A549 (cell line): Measurements from ENCODE around the gene SSNA1. TPM values are rescaled to one million over a fixed set of nuclear protein-coding genes. Genes with fewer than 3 reads are reported as not detected.

Source experiments
- ATAC-seq, 2 experiments: fragments of 200-7000 bp in 1 of 2; fragments of >200 bp in 1 of 2; cut with Nextera tagmentation in 1 of 2; cut with Tn5 transposase in 1 of 2; 3 replicates each; pipeline versions ENCODE4 v1.8.0 to v1.9.1; 2018 to 2020; ENCODE audit warnings: mild to moderate bottlenecking in 1 of 2, moderate library complexity in 1 of 2
- CTCF ChIA-PET: fragments of 300-600 bp; sonication (Branson Sonifier 250); formaldehyde crosslinking; extraction: SDS; loops from one replicate; lab custom pipeline; 2021; ENCODE audit warnings: antibody characterized with exemption, inconsistent platforms; lab: Yijun Ruan, JAX
- POLR2A ChIA-PET: fragments of 350-600 bp; formaldehyde crosslinking; extraction: SDS; loops from one replicate; lab custom pipeline; 2021; ENCODE audit warnings: antibody characterized with exemption, inconsistent platforms; lab: Yijun Ruan, JAX
- DNase-seq, 2 experiments: peaks; one replicate each; pipeline versions ENCODE4 v3.0.0 to v3.0.0-alpha.2; 2011 to 2016; ENCODE audit warnings: low read depth in 1 of 2, low spot score in 1 of 2
- FAIRE-seq: peaks from 2 replicates; lab custom pipeline; 2011; peaks lifted over from hg19 to GRCh38; lab: Jason Lieb, UNC
- H3K27ac ChIP-seq, 2 experiments: fragments of >200 bp; sonication (Bioruptor Twin); formaldehyde crosslinking; 3 replicates each; pipeline ENCODE4 v1.5.1; 2016 to 2017
- H3K4me1 ChIP-seq: fragments of >200 bp; sonication (Bioruptor Twin); formaldehyde crosslinking; 3 replicates; pipeline ENCODE4 v1.6.1; 2016
- H3K4me2 ChIP-seq: fragments of >200 bp; sonication (Bioruptor Twin); formaldehyde crosslinking; 3 replicates; pipeline ENCODE4 v1.6.1; 2016
- H3K4me3 ChIP-seq: fragments of >200 bp; sonication (Bioruptor Twin); formaldehyde crosslinking; 3 replicates; pipeline ENCODE4 v1.5.1; 2016
- H3K9me3 ChIP-seq: fragments of >200 bp; sonication (Bioruptor Twin); formaldehyde crosslinking; 3 replicates; pipeline ENCODE4 v1.6.1; 2016
- CBX8 ChIP-seq: fragments of 200-600 bp; sonication (generic); IDR thresholded peaks from 2 replicates; pipeline ENCODE4 v1.6.1; 2016
- CEBPB ChIP-seq, 2 experiments: fragments of >200 bp in 1 of 2; sonication (Bioruptor Twin) in 1 of 2; formaldehyde crosslinking in 1 of 2; IDR thresholded peaks; 2 replicates each; pipeline ENCODE4 v1.6.1; 2012 to 2016
- CHD2 ChIP-seq: fragments of 150-350 bp; IDR thresholded peaks from 2 replicates; pipeline ENCODE4 v1.6.1; 2014; ENCODE audit warnings: low read length; ENCODE audit not compliant: partially characterized antibody
- E2F6 ChIP-seq: IDR thresholded peaks from 2 replicates; pipeline ENCODE4 v1.6.1; 2012; ENCODE audit warnings: low read depth, borderline replicate concordance
- EHF ChIP-seq: fragments of 250-450 bp; sonication (Bioruptor Pico); IDR thresholded peaks from 2 replicates; pipeline ENCODE4 v1.5.0; 2020; ENCODE audit warnings: mild to moderate bottlenecking
- ESRRA ChIP-seq: fragments of 150-350 bp; IDR thresholded peaks from 2 replicates; pipeline ENCODE4 v1.6.1; 2014; ENCODE audit warnings: mild to moderate bottlenecking, low read length, borderline replicate concordance
- FOSL2 ChIP-seq, 2 experiments: fragments of 450-650 bp in 1 of 2; fragments of >200 bp in 1 of 2; sonication (Bioruptor Twin) in 1 of 2; formaldehyde crosslinking; IDR thresholded peaks; 2 replicates each; pipeline versions ENCODE4 v1.5.0 to v1.6.1; 2016 to 2020; ENCODE audit warnings: mild to moderate bottlenecking in 1 of 2, moderate library complexity in 1 of 2
- GATA3 ChIP-seq: IDR thresholded peaks from 2 replicates; pipeline ENCODE4 v1.6.1; 2012; ENCODE audit warnings: borderline replicate concordance
- HDAC2 ChIP-seq: fragments of 200-600 bp; sonication (generic); IDR thresholded peaks from 2 replicates; pipeline ENCODE4 v1.6.1; 2016
- HOXA7 ChIP-seq: fragments of 250-450 bp; sonication (Bioruptor Pico); IDR thresholded peaks from 2 replicates; pipeline ENCODE4 v1.5.0; 2020; ENCODE audit warnings: mild to moderate bottlenecking, moderate library complexity
- HOXB5 ChIP-seq: fragments of 250-450 bp; sonication (Bioruptor Pico); IDR thresholded peaks from 2 replicates; pipeline ENCODE4 v1.5.0; 2020; ENCODE audit warnings: mild to moderate bottlenecking, moderate library complexity
- KDM5A ChIP-seq: fragments of 200-600 bp; sonication (generic); IDR thresholded peaks from 2 replicates; pipeline ENCODE4 v1.6.1; 2016; ENCODE audit warnings: antibody characterized with exemption, mild to moderate bottlenecking
- MAX ChIP-seq: IDR thresholded peaks from 2 replicates; pipeline ENCODE4 v1.6.1; 2012
- MAZ ChIP-seq: fragments of 150-350 bp; IDR thresholded peaks from 2 replicates; pipeline ENCODE4 v1.6.1; 2014; ENCODE audit warnings: antibody characterized with exemption, low read depth, low read length, borderline replicate concordance
- MYC ChIP-seq: IDR thresholded peaks from 2 replicates; pipeline ENCODE4 v1.6.1; 2012; ENCODE audit warnings: mild to moderate bottlenecking, inconsistent platforms, low read length, improper control_type of control experiment, borderline replicate concordance
- POLR2AphosphoS2 ChIP-seq: conservative IDR thresholded peaks from 2 replicates; pipeline ENCODE4 v1.6.1; 2012; ENCODE audit warnings: low read length, improper control_type of control experiment, inconsistent platforms
- RNF2 ChIP-seq: fragments of 200-600 bp; sonication (generic); IDR thresholded peaks from 2 replicates; pipeline ENCODE4 v1.6.1; 2016; ENCODE audit warnings: low read depth, mild to moderate bottlenecking, antibody characterized with exemption, moderate library complexity, borderline replicate concordance
- SREBF2 ChIP-seq: fragments of 450-650 bp; IDR thresholded peaks from 2 replicates; pipeline ENCODE4 v1.6.1; 2014; ENCODE audit warnings: mild to moderate bottlenecking, moderate library complexity
- TP53 ChIP-seq: fragments of 250-450 bp; sonication (Bioruptor Pico); IDR thresholded peaks from 2 replicates; pipeline ENCODE4 v1.5.0; 2021; ENCODE audit warnings: mild to moderate bottlenecking, moderate library complexity
- WGBS: methylation state at CpG from one replicate; pipeline ENCODE4 v1.1.6; 2017; ENCODE audit errors: missing lambda C conversion rate; 5-methylcytosine and 5-hydroxymethylcytosine counted together
- polyA plus RNA-seq, 4 experiments: library from polyadenylated mRNA; depleted of rRNA in 3 of 4; stranded (reverse); fragments of >200 nt; fragmentation: RNase III in 1 of 4; extraction: RNeasy Plus Mini Kit Qiagen cat#74134 plus additional on column Dnase treatment in 1 of 4; gene quantifications; 2 replicates in 3 of 4; 3 replicates in 1 of 4; pipeline ENCODE4 v1.2.3, GENCODE V29; 2011 to 2017
- TF ChIP-seq, protein P1 (sequence below): fragments of >200 bp; sonication (Bioruptor Twin); formaldehyde crosslinking; IDR thresholded peaks from 3 replicates; pipeline ENCODE4 v1.6.1; 2016
- TF ChIP-seq, protein P2 (sequence below): fragments of >200 bp; sonication (Bioruptor Twin); formaldehyde crosslinking; IDR thresholded peaks from 2 replicates; pipeline ENCODE4 v1.6.1; 2016

The SSNA1 gene
- polyA plus RNA-seq, 2 of the 4 experiments (the other 2 are of a cell fraction), result 54.1 to 102 TPM

GRCh38 chr9:137218754-137219271 is 30.3 kb downstream of the SSNA1 start (continued):
- peak; percentile 59 for TF ChIP-seq MAX
- TF ChIP-seq MAZ, result no peak
- TF ChIP-seq KDM5A, result no peak

DNA sequence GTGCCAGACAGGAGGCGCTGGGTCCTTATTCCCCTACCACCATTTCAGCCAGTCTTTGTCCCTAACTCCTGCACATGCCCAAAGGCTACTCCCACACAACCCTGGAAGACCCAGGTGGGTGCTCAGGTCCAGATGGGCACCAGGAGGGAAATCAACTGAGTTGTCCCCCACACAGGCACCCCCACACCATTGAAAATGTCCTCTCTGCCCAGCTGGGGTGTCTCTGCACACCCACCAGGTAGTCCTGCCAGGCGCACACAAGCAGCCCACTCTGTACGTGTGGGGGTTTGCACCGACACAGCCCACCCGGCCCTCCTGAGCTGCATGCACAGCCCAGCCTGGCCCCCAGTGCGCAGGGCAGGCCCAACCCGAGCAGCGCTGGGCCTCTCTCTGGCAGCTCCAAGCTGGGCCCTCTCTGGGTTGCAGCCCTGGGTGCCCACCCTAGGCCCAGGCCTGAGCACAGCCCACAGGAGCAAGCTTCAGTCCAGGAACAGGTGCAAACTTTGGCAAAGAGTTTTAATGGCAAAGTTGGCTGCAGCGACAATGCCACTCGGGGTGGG is 31.4 kb downstream of the SSNA1 start:
- H3K4me3 ChIP-seq, result no peak overlapping the region
- peaks cover 46% of the 10 kb centered on the region for H3K4me1 ChIP-seq
- no peaks in the 10 kb centered on the region for H3K9me3 ChIP-seq
- TF ChIP-seq POLR2AphosphoS2 (0 out of 2 replicates have a peak, but pooled peaks have one; percentile 40), EHF (CRISPR knock-in tag) (no peak)
- WGBS, result 96% methylated on average over 7 of the region's 10 CpGs
- H3K27ac ChIP-seq, result no peak overlapping the region
- CTCF ChIA-PET, result interaction anchor here (1.4 to 9.9 kb wide), 6 partner anchors 10 to 171 kb away, joined by 4 to 113 read pairs (median 11); partner anchors contain the start of gene TUBB4B
- ATAC-seq (no peak), FAIRE-seq (no peak), DNase-seq (no peak)
- H3K4me2 ChIP-seq, result no peak overlapping the region
- POLR2A ChIA-PET, result interaction anchor here (1.6 kb wide), 1 partner anchor 21 kb away, joined by 6 read pairs; the partner anchor contains the start of gene TUBB4B

DNA sequence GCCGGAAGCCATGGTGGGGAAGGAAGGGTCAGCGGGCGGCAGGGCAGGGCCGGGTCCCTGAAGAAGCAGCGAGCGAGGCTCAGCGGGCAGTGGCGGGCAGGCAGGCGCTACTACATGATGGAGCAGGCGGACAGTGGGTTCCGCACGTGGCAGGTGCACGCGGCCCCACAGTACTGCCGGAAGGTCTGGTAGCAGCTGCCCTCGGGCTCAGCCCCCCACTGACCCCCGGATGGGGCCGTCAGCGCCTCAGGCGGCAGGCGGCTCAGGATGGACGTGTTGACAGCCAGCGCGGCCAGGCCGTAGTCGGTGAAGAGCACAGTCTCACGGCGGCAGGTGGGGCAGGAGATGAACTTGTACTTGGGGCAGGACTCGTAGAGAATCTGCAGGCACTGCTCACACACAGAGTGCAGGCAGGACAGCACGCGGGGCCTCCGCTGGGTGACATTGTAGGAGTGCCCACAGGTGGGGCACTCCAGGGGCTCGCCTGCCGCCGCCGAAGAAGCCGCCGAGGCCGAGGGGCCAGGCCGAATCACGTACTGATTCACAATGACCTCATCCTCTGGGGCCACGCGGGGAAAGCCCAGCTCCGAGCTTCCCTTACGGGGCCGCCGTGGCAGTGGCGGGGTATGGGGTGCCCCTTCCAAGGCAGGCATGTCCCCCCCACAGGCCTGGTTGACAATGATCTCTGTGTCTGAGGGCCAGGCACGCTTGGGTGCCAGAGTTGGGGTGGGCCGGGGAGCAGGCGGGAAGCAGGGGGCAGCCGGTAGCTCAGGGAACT is 32.0 kb downstream of the SSNA1 start:
- no peaks in the 10 kb centered on the region for H3K9me3 ChIP-seq
- no peak overlapping the region for H3K27ac ChIP-seq
- peaks cover 52% of the 10 kb centered on the region for H3K4me1 ChIP-seq
- ChIA-PET POLR2A (interaction anchor here (1.4 kb wide), 1 partner anchor 20 kb away, joined by 4 read pairs; no protein-coding TSS in a partner anchor), CTCF (interaction anchor here (2.3 to 9.9 kb wide), 4 partner anchors 16 to 100 kb away, joined by 9 to 113 read pairs (median 42); partner anchors contain the start of gene TUBB4B)
- H3K4me2 ChIP-seq, result no peak overlapping the region
- FAIRE-seq (no peak), DNase-seq (no peak), ATAC-seq (no peak)
- H3K4me3 ChIP-seq, result no peak overlapping the region
- 96% methylated on average over 41 of the region's 52 CpGs for WGBS
- no peak for TF ChIP-seq MYC
- no peak for TF ChIP-seq HOXB5 (CRISPR knock-in tag)
- TF ChIP-seq HOXA7, result no peak
- no peak for TF ChIP-seq CBX8
- TF ChIP-seq GATA3, result no peak
- no peak for TF ChIP-seq POLR2AphosphoS2
- TF ChIP-seq, protein P1, sequence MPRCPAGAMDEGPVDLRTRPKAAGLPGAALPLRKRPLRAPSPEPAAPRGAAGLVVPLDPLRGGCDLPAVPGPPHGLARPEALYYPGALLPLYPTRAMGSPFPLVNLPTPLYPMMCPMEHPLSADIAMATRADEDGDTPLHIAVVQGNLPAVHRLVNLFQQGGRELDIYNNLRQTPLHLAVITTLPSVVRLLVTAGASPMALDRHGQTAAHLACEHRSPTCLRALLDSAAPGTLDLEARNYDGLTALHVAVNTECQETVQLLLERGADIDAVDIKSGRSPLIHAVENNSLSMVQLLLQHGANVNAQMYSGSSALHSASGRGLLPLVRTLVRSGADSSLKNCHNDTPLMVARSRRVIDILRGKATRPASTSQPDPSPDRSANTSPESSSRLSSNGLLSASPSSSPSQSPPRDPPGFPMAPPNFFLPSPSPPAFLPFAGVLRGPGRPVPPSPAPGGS, result no peak
- no peak for TF ChIP-seq SREBF2
- no peak for TF ChIP-seq RNF2
- no peak for TF ChIP-seq E2F6

GRCh38 chr9:137221095-137221505 is 32.6 kb downstream of the SSNA1 start:
- peak overlapping the region; percentile 82; the same call in 2 of the 3 replicates for H3K4me2 ChIP-seq
- H3K27ac ChIP-seq, result peak overlapping the region in 1 of 2 experiments; percentile 89; a peak in 3 of 6 replicates
- H3K4me3 ChIP-seq, result no peak overlapping the region
- POLR2A ChIA-PET, result interaction anchor here (1.4 kb wide), 1 partner anchor 19 kb away, joined by 4 read pairs; no protein-coding TSS in a partner anchor
- H3K9me3 ChIP-seq, result no peaks in the 10 kb centered on the region
- ATAC-seq (no peak), DNase-seq (no peak), FAIRE-seq (no peak)
- CTCF ChIA-PET, result interaction anchor here (9.0 to 9.9 kb wide), 2 partner anchors 16 to 101 kb away, joined by 71 to 113 read pairs; partner anchors contain the start of gene TUBB4B
- H3K4me1 ChIP-seq, result peaks cover 58% of the 10 kb centered on the region
- TF ChIP-seq TP53 (CRISPR knock-in tag) (no peak), FOSL2 (IDR thresholded peaks at IDR 0.05) (no peak), FOSL2 (CRISPR knock-in tag; IDR thresholded peaks at IDR 0.05) (no peak), CEBPB (IDR thresholded peaks at IDR 0.05) (no peak), CHD2 (no peak), ESRRA (no peak), HDAC2 (no peak)
- TF ChIP-seq, protein P2, sequence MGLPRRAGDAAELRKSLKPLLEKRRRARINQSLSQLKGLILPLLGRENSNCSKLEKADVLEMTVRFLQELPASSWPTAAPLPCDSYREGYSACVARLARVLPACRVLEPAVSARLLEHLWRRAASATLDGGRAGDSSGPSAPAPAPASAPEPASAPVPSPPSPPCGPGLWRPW, result no peak
- 96% methylated on average over 5 of the region's 14 CpGs for WGBS
